Chondrocyte (in vitro differentiated cells): ENCODE measurements around the gene SLC6A13. TPM values are rescaled to one million over a fixed set of nuclear protein-coding genes. Genes with fewer than 3 reads are reported as not detected.

Experiments used
- DNase-seq: peaks from one replicate; pipeline ENCODE4 v3.0.0; 2021; ENCODE audit warnings: mixed read lengths, low spot score
- H3K27ac Mint-ChIP-seq: one replicate; pipeline ENCODE4 v1.8.0; 2021; ENCODE audit warnings: mild to moderate bottlenecking, moderate library complexity, mixed read lengths; ENCODE audit not compliant: unreplicated experiment
- H3K27me3 Mint-ChIP-seq: 2 replicates; pipeline ENCODE4 v1.8.0; 2021; ENCODE audit warnings: low read depth, mixed read lengths
- H3K36me3 Mint-ChIP-seq: 2 replicates; pipeline ENCODE4 v1.8.0; 2021; ENCODE audit warnings: low read depth, mixed read lengths
- H3K4me1 Mint-ChIP-seq: 2 replicates; pipeline ENCODE4 v1.8.0; 2021; ENCODE audit warnings: low read depth, mild to moderate bottlenecking, mixed read lengths
- H3K4me3 Mint-ChIP-seq: one replicate; pipeline ENCODE4 v1.8.0; 2021; ENCODE audit warnings: mild to moderate bottlenecking, moderate library complexity, mixed read lengths; ENCODE audit not compliant: unreplicated experiment
- H3K9me3 Mint-ChIP-seq: 2 replicates; pipeline ENCODE4 v1.8.0; 2021; ENCODE audit warnings: low read depth, mixed read lengths
- total RNA-seq: library from RNA; stranded (reverse); gene quantifications from 3 replicates; pipeline ENCODE4 v1.2.1, GENCODE V29; 2021
- TF ChIP-seq, protein P1 (sequence below): fragments of 200-600 bp; sonication (generic); IDR thresholded peaks from 2 replicates; pipeline ENCODE4 v1.5.0; 2021; ENCODE audit warnings: antibody characterized with exemption, mild to moderate bottlenecking, moderate library complexity

Gene SLC6A13
- total RNA-seq, 1 donor from 2014 or later, result 0.37 TPM

DNA sequence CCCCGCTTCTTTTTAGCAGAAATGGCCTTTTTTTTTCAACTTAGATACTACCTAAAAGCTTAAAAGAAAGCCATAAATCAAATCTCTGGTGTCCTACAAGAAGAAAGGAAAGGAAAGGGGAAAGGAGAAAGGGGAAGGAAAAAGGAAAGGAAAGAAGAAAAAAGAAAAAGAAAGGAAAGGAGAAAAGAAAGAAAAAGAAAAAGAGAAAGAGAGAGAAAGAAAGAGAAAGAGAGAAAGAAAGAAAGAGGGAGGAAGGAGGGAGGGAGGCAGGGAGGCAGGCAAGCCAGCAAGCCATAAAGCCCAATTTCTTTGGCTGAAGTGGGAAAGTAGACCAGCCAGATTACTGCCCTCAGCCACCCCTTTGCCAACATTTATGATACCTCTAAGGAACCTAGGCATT, 32.5 kb upstream of the SLC6A13 start:
- TF ChIP-seq, protein P1, sequence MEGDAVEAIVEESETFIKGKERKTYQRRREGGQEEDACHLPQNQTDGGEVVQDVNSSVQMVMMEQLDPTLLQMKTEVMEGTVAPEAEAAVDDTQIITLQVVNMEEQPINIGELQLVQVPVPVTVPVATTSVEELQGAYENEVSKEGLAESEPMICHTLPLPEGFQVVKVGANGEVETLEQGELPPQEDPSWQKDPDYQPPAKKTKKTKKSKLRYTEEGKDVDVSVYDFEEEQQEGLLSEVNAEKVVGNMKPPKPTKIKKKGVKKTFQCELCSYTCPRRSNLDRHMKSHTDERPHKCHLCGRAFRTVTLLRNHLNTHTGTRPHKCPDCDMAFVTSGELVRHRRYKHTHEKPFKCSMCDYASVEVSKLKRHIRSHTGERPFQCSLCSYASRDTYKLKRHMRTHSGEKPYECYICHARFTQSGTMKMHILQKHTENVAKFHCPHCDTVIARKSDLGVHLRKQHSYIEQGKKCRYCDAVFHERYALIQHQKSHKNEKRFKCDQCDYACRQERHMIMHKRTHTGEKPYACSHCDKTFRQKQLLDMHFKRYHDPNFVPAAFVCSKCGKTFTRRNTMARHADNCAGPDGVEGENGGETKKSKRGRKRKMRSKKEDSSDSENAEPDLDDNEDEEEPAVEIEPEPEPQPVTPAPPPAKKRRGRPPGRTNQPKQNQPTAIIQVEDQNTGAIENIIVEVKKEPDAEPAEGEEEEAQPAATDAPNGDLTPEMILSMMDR, result no peak
- no peaks in the 10 kb centered on the region for H3K4me1 Mint-ChIP-seq
- H3K27ac Mint-ChIP-seq, result no peak overlapping the region

GRCh38 chr12:293199-293598, 30.6 kb upstream of the SLC6A13 start:
- TF ChIP-seq, protein P1, result no peak
- Mint-ChIP-seq H3K9me3 (no peaks in the 10 kb centered on the region), H3K4me1 (peaks cover 6% of the 10 kb centered on the region), H3K27ac (no peak overlapping the region), H3K4me3 (no peak overlapping the region), H3K36me3 (peaks cover 34% of the 10 kb centered on the region), H3K27me3 (no peaks in the 10 kb centered on the region)
- DNase-seq, result no peak

More for the DNA sequence above, 32.5 kb upstream of the SLC6A13 start:
- no peak for DNase-seq
- no peak overlapping the region for H3K4me3 Mint-ChIP-seq
- peaks cover 13% of the 10 kb centered on the region for H3K9me3 Mint-ChIP-seq
- no peaks in the 10 kb centered on the region for H3K27me3 Mint-ChIP-seq
- peaks cover 45% of the 10 kb centered on the region for H3K36me3 Mint-ChIP-seq

- peaks cover 34% of the 10 kb centered on the region for H3K36me3 Mint-ChIP-seq
- H3K27ac Mint-ChIP-seq, result no peak overlapping the region
- no peak for DNase-seq
- no peaks in the 10 kb centered on the region for H3K27me3 Mint-ChIP-seq
- no peaks in the 10 kb centered on the region for H3K9me3 Mint-ChIP-seq
- TF ChIP-seq, protein P1, result no peak
- H3K4me3 Mint-ChIP-seq, result no peak overlapping the region
- H3K4me1 Mint-ChIP-seq, result peaks cover 6% of the 10 kb centered on the region
Measured at GRCh38 chr12:292186-292585, 29.6 kb upstream of the SLC6A13 start.

GRCh38 chr12:291153-291723, 28.6 kb upstream of the SLC6A13 start:
- no peaks in the 10 kb centered on the region for H3K27me3 Mint-ChIP-seq
- peaks cover 31% of the 10 kb centered on the region for H3K36me3 Mint-ChIP-seq
- H3K27ac Mint-ChIP-seq, result no peak overlapping the region
- H3K4me1 Mint-ChIP-seq, result peaks cover 6% of the 10 kb centered on the region
- no peaks in the 10 kb centered on the region for H3K9me3 Mint-ChIP-seq
- DNase-seq, result no peak
- no peak overlapping the region for H3K4me3 Mint-ChIP-seq
- TF ChIP-seq, protein P1, result no peak

- peaks cover 9% of the 10 kb centered on the region for H3K4me1 Mint-ChIP-seq
- H3K27me3 Mint-ChIP-seq, result no peaks in the 10 kb centered on the region
- no peak overlapping the region for H3K27ac Mint-ChIP-seq
- H3K36me3 Mint-ChIP-seq, result peaks cover 29% of the 10 kb centered on the region
- TF ChIP-seq, protein P1, result no peak
- H3K4me3 Mint-ChIP-seq, result no peak overlapping the region
- no peak for DNase-seq
- H3K9me3 Mint-ChIP-seq, result no peaks in the 10 kb centered on the region
Measured at GRCh38 chr12:288687-289086, 26.1 kb upstream of the SLC6A13 start.
